Measurements from ENCODE around the gene PRKCB. TPM values are rescaled to one million over a fixed set of nuclear protein-coding genes. Genes with fewer than 3 reads are reported as not detected.
A peak's percentile ranks its signal among the peaks of the same experiment; 100 is the strongest.

The PRKCB gene
- total RNA-seq, 1 donor from 2014 or later, result 0.38 TPM

GRCh38 chr16:24255456-24256371 is 419.9 kb downstream of the PRKCB start, which contains the start of gene CACNG3:
CACNG3 (plus strand) TSS chr16:24256335; CDS start chr16:24256755, 420 bp downstream.
- Mint-ChIP-seq H3K27ac (no peak within 1 kb of the TSS), H3K36me3 (no peaks in the 10 kb centered on the region), H3K4me1 (no peaks in the 10 kb centered on the region), H3K27me3 (ENCODE audit: low read depth) (peaks cover 85% of the 10 kb centered on the region), H3K9me3 (no peaks in the 10 kb centered on the region), H3K4me3 (no peak within 1 kb of the TSS)
- DNase-seq (ENCODE audit: low spot score in 2 of 2, unreplicated experiment in 2 of 2), result peak; percentile 74 to 86
- TF ChIP-seq, protein P1, sequence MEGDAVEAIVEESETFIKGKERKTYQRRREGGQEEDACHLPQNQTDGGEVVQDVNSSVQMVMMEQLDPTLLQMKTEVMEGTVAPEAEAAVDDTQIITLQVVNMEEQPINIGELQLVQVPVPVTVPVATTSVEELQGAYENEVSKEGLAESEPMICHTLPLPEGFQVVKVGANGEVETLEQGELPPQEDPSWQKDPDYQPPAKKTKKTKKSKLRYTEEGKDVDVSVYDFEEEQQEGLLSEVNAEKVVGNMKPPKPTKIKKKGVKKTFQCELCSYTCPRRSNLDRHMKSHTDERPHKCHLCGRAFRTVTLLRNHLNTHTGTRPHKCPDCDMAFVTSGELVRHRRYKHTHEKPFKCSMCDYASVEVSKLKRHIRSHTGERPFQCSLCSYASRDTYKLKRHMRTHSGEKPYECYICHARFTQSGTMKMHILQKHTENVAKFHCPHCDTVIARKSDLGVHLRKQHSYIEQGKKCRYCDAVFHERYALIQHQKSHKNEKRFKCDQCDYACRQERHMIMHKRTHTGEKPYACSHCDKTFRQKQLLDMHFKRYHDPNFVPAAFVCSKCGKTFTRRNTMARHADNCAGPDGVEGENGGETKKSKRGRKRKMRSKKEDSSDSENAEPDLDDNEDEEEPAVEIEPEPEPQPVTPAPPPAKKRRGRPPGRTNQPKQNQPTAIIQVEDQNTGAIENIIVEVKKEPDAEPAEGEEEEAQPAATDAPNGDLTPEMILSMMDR (IDR thresholded peaks at IDR 0.05; ENCODE audit: unreplicated experiment), result no peak

DNA sequence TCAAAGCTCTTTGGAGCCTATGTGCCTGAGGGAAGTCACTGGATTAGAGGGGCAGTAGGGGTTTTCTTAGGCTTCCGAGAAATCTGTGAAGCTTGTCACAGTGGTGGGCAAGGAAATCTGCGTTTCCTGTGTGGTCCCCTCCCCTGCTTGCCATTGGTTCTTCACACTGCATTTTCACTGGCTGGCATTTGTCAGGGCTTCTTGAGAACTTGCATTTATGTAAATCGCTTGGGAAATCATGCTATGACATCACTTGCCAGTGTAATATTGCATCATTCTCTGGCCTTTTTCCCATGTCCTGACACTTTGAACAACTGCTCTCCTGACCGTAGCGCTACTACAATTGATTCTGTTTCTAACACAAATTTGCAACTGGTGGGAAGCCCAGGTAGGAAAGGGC is 422.2 kb downstream of the PRKCB start:
- H3K9me3 Mint-ChIP-seq, result no peaks in the 10 kb centered on the region
- no peaks in the 10 kb centered on the region for H3K36me3 Mint-ChIP-seq
- no peak for DNase-seq (ENCODE audit: low spot score in 2 of 2, unreplicated experiment in 2 of 2)
- no peak overlapping the region for H3K27ac Mint-ChIP-seq
- H3K4me3 Mint-ChIP-seq, result no peak overlapping the region
- no peaks in the 10 kb centered on the region for H3K4me1 Mint-ChIP-seq
- TF ChIP-seq, protein P1 (IDR thresholded peaks at IDR 0.05; ENCODE audit: unreplicated experiment), result no peak
- H3K27me3 Mint-ChIP-seq (ENCODE audit: low read depth), result peaks cover 88% of the 10 kb centered on the region

- Mint-ChIP-seq H3K4me3 (no peak overlapping the region), H3K27ac (no peak overlapping the region), H3K36me3 (no peaks in the 10 kb centered on the region), H3K27me3 (ENCODE audit: low read depth) (peaks cover 83% of the 10 kb centered on the region), H3K4me1 (no peaks in the 10 kb centered on the region), H3K9me3 (no peaks in the 10 kb centered on the region)
- no peak for DNase-seq (ENCODE audit: low spot score in 2 of 2, unreplicated experiment in 2 of 2)
- TF ChIP-seq, protein P1 (IDR thresholded peaks at IDR 0.05; ENCODE audit: unreplicated experiment), result no peak
These were observed 423.0 kb downstream of the PRKCB start for GRCh38 chr16:24258791-24259190.

GRCh38 chr16:24262816-24263215 is 427.0 kb downstream of the PRKCB start:
- Mint-ChIP-seq H3K9me3 (no peaks in the 10 kb centered on the region), H3K4me3 (no peak overlapping the region), H3K27ac (no peak overlapping the region), H3K27me3 (ENCODE audit: low read depth) (peaks cover 55% of the 10 kb centered on the region), H3K36me3 (no peaks in the 10 kb centered on the region), H3K4me1 (no peaks in the 10 kb centered on the region)
- no peak for DNase-seq (ENCODE audit: low spot score in 2 of 2, unreplicated experiment in 2 of 2)
- TF ChIP-seq, protein P1 (IDR thresholded peaks at IDR 0.05; ENCODE audit: unreplicated experiment), result no peak

Small RNA genes within 50 kb of the gene (microRNA-seq; reads per million reads assigned to microRNA genes)
- not detected for gene MIR1273H

Other genes with a start within 250 kb of the PRKCB start
- gene NDUFAB1, start 239.7 kb upstream of the PRKCB start, total RNA-seq, result 61.0 to 66.7 TPM (median 63.7 TPM) in 3 replicates
- 15.4 to 15.6 TPM (median 15.6 TPM) in 3 replicates for gene PALB2, start 194.7 kb upstream of the PRKCB start, total RNA-seq
- 74.1 to 77.7 TPM (median 77.5 TPM) in 3 replicates for gene DCTN5, start 194.5 kb upstream of the PRKCB start, total RNA-seq
- gene PLK1, start 157.1 kb upstream of the PRKCB start, total RNA-seq, result 22.3 to 24.2 TPM (median 23.8 TPM) in 3 replicates
- 0.16 to 0.32 TPM (median 0.31 TPM) in 3 replicates for gene ERN2, start 122.8 kb upstream of the PRKCB start, total RNA-seq
- gene CHP2, start 81.0 kb upstream of the PRKCB start, total RNA-seq, result not detected in 3 replicates

Data from mesothelial cell of epicardium (in vitro differentiated cells).